Hematopoietic multipotent progenitor cell treated with erythropoietin and hydrocortisone succinate and interleukin-3 and kit ligand, for 6 days (in vitro differentiated cells): ENCODE data around the gene CADM1.

Experiments
- DNase-seq: peaks from one replicate; pipeline ENCODE4 v3.0.0-alpha.2; 2015

CADM1 gene

GRCh38 chr11:115504276-115505158, at the start of gene CADM1:
Gene CADM1 (minus strand): TSS chr11:115504415.
- peak; percentile 56 for DNase-seq

GRCh38 chr11:115552773-115553438, 48.7 kb upstream of the CADM1 start:
- DNase-seq, result no peak

GRCh38 chr11:115552151-115552772, 48.0 kb upstream of the CADM1 start:
- no peak for DNase-seq

GRCh38 chr11:115550291-115551059, 46.3 kb upstream of the CADM1 start:
- no peak for DNase-seq

GRCh38 chr11:115548878-115549528, 44.8 kb upstream of the CADM1 start:
- DNase-seq, result no peak

- DNase-seq, result no peak
These were observed 41.5 kb upstream of the CADM1 start for GRCh38 chr11:115545581-115546210.

GRCh38 chr11:115544422-115544948, 40.3 kb upstream of the CADM1 start:
- no peak for DNase-seq

GRCh38 chr11:115541518-115541917, 37.3 kb upstream of the CADM1 start:
- DNase-seq, result no peak

GRCh38 chr11:115539844-115540243, 35.6 kb upstream of the CADM1 start:
- DNase-seq, result no peak

GRCh38 chr11:115535781-115536180, 31.6 kb upstream of the CADM1 start:
- no peak for DNase-seq

- DNase-seq, result no peak
These were observed 26.5 kb upstream of the CADM1 start for GRCh38 chr11:115530752-115531151.

- DNase-seq, result no peak
These were observed 24.0 kb upstream of the CADM1 start for GRCh38 chr11:115528225-115528624.

- no peak for DNase-seq
These were observed 23.4 kb upstream of the CADM1 start for GRCh38 chr11:115527534-115528125.

- no peak for DNase-seq
These were observed 21.4 kb upstream of the CADM1 start for GRCh38 chr11:115525531-115526006.

GRCh38 chr11:115524572-115524971, 20.4 kb upstream of the CADM1 start:
- no peak for DNase-seq

GRCh38 chr11:115523727-115524399, 19.6 kb upstream of the CADM1 start:
- DNase-seq, result no peak

- DNase-seq, result no peak
These were observed 18.1 kb upstream of the CADM1 start for GRCh38 chr11:115522302-115522701.

- no peak for DNase-seq
These were observed 17.6 kb upstream of the CADM1 start for GRCh38 chr11:115521825-115522224.

- no peak for DNase-seq
These were observed 14.9 kb upstream of the CADM1 start for GRCh38 chr11:115518983-115519628.
